Panc1 (cell line): Measurements from ENCODE around the gene PDE4A. TPM values are rescaled to one million over a fixed set of nuclear protein-coding genes. Genes with fewer than 3 reads are reported as not detected.

Experiments
- ATAC-seq: fragments of 200-7000 bp; cut with Tn5 transposase; 2 replicates; pipeline ENCODE4 v1.9.1; 2020; ENCODE audit warnings: mild to moderate bottlenecking, moderate library complexity
- BruUV-seq: library from RNA; stranded (reverse); fragments of 400-500 nt; replicated peaks from 2 replicates; lab custom pipeline; 2021; lab: Mats Ljungman, UMichigan
- CTCF ChIA-PET: fragments of 300-600 bp; sonication (Branson Sonifier 250); formaldehyde crosslinking; loops from one replicate; lab custom pipeline; 2022; ENCODE audit warnings: antibody characterized with exemption; lab: Charles Lee
- POLR2A ChIA-PET: fragments of 300-600 bp; sonication (Branson Sonifier 250); formaldehyde crosslinking; loops from one replicate; lab custom pipeline; 2022; ENCODE audit warnings: antibody characterized with exemption; lab: Charles Lee
- DNase-seq: peaks from one replicate; pipeline ENCODE4 v3.0.0-alpha.2; 2010; ENCODE audit warnings: low read depth, low spot score
- H3K27ac ChIP-seq: 2 replicates; pipeline ENCODE4 v1.5.1; 2011; ENCODE audit warnings: mild to moderate bottlenecking, low read length, inconsistent platforms
- H3K27me3 ChIP-seq: fragments of 200-500 bp; sonication (Bioruptor generic); 2 replicates; pipeline ENCODE4 v1.6.0; 2014; ENCODE audit warnings: low read length, inconsistent platforms; ENCODE audit not compliant: control insufficient read depth, insufficient read depth
- H3K36me3 ChIP-seq: fragments of 200-500 bp; sonication (Bioruptor generic); 2 replicates; pipeline ENCODE4 v1.5.1; 2014; ENCODE audit warnings: inconsistent platforms, mild to moderate bottlenecking, low read length, moderate library complexity; ENCODE audit not compliant: control insufficient read depth, insufficient read depth
- H3K4me1 ChIP-seq: 2 replicates; pipeline ENCODE4 v1.5.1; 2011; ENCODE audit warnings: inconsistent platforms, mild to moderate bottlenecking, low read length, moderate library complexity; ENCODE audit not compliant: control insufficient read depth, insufficient read depth
- H3K4me3 ChIP-seq, 2 experiments: 2 replicates each; pipeline ENCODE4 v1.5.1; 2011 to 2012; ENCODE audit warnings: low read depth in 2 of 2, low read length in 2 of 2, mild to moderate bottlenecking in 2 of 2, inconsistent platforms in 1 of 2, moderate library complexity in 1 of 2
- H3K9me3 ChIP-seq: fragments of 200-500 bp; sonication (Bioruptor generic); 2 replicates; pipeline ENCODE4 v1.5.1; 2014; ENCODE audit warnings: low read depth, mild to moderate bottlenecking, inconsistent platforms, low read length, moderate library complexity; ENCODE audit not compliant: control insufficient read depth, insufficient read depth
- CTCF ChIP-seq: fragments of 450-650 bp; IDR thresholded peaks from 2 replicates; pipeline ENCODE4 v1.5.1; 2017; ENCODE audit warnings: mild to moderate bottlenecking
- POLR2AphosphoS5 ChIP-seq: IDR thresholded peaks from 2 replicates; pipeline ENCODE4 v1.6.1; 2012; ENCODE audit warnings: mild to moderate bottlenecking, low read depth, low read length, moderate library complexity
- REST ChIP-seq, 2 experiments: IDR thresholded peaks; 2 replicates each; pipeline ENCODE4 v1.6.1; 2011 to 2012; ENCODE audit warnings: low read depth in 2 of 2, control low read depth in 1 of 2, low read length in 1 of 2, mild to moderate bottlenecking in 1 of 2, moderate library complexity in 1 of 2; ENCODE audit not compliant: insufficient read depth in 1 of 2
- SIN3A ChIP-seq: IDR thresholded peaks from 2 replicates; pipeline ENCODE4 v1.6.1; 2012; ENCODE audit warnings: low read depth, mild to moderate bottlenecking, low read length, moderate library complexity, borderline replicate concordance; ENCODE audit not compliant: insufficient read depth
- TCF7L2 ChIP-seq: IDR thresholded peaks from 2 replicates; pipeline ENCODE4 v1.6.1; 2011; ENCODE audit warnings: mild to moderate bottlenecking, low read depth, low read length, inconsistent platforms
- in situ Hi-C: cut with HindIII; loops from 2 replicates; pipeline ENCODE4 v1.10.0; 2016; ENCODE audit warnings: low sequenced_read_pairs, low pct_unique_long_range_greater_than_20kb
- intact Hi-C: fragments of 100-400 bp; cut with micrococcal nuclease; formaldehyde crosslinking; loops from one replicate; pipeline ENCODE4 v1.10.0; 2022; ENCODE audit not compliant: unreplicated experiment
- total RNA-seq: library from RNA; stranded (reverse); gene quantifications from one replicate; pipeline ENCODE4 v1.2.1, GENCODE V29; 2021; ENCODE audit not compliant: unreplicated experiment

The PDE4A gene
- total RNA-seq, 1 experiment from 2014 or later = 25.8 TPM

- H3K4me3 ChIP-seq = peak overlapping the region in 1 of 2 experiments; percentile 32; a peak in 1 of 4 replicates
- TF ChIP-seq CTCF = no peak
- no peak for TF ChIP-seq TCF7L2
- TF ChIP-seq REST (IDR thresholded peaks at IDR 0.05; ENCODE audit: insufficient read depth in 1 of 2, low read depth in 2 of 2, low read length in 1 of 2) = no peak
- no peak for TF ChIP-seq POLR2AphosphoS5
- CTCF ChIA-PET = no interaction called here
Measured at GRCh38 chr19:10433131-10433536, 12.8 kb downstream of the PDE4A start.

GRCh38 chr19:10439588-10439987, 19.2 kb downstream of the PDE4A start:
- Histone ChIP-seq H3K27me3 (no peaks in the 10 kb centered on the region), H3K27ac (no peak overlapping the region), H3K36me3 (no peaks in the 10 kb centered on the region), H3K4me1 (no peaks in the 10 kb centered on the region), H3K9me3 (no peaks in the 10 kb centered on the region), H3K4me3 (no peak overlapping the region)
- no TSS peak for BruUV-seq
- POLR2A ChIA-PET = no interaction called here
- in situ Hi-C loops = no loop called here
- TF ChIP-seq REST (IDR thresholded peaks at IDR 0.05; ENCODE audit: insufficient read depth in 1 of 2, low read depth in 2 of 2, low read length in 1 of 2) = no peak
- no peak for TF ChIP-seq SIN3A
- TF ChIP-seq CTCF = no peak
- no peak for TF ChIP-seq POLR2AphosphoS5
- TF ChIP-seq TCF7L2 = no peak
- ATAC-seq (no peak), DNase-seq (no peak)
- intact Hi-C loops = no loop called here
- CTCF ChIA-PET = no interaction called here

More at GRCh38 chr19:10433131-10433536, 12.8 kb downstream of the PDE4A start:
- peaks cover 17% of the 10 kb centered on the region for H3K4me1 ChIP-seq
- H3K27me3 ChIP-seq = no peaks in the 10 kb centered on the region
- in situ Hi-C loops (no loop called here), intact Hi-C loops (no loop called here)
- BruUV-seq = no TSS peak
- peak overlapping the region; percentile 57 for H3K27ac ChIP-seq
- no peaks in the 10 kb centered on the region for H3K9me3 ChIP-seq
- H3K36me3 ChIP-seq = no peaks in the 10 kb centered on the region
- POLR2A ChIA-PET = no interaction called here
- ATAC-seq (no peak), DNase-seq (no peak)
